H1 (cell line): Measurements from ENCODE around the gene ADIPOR2. TPM values are rescaled to one million over a fixed set of nuclear protein-coding genes. Genes with fewer than 3 reads are reported as not detected.

Experiments used
- ASH2L ChIP-seq: fragments of 200-600, 300-600 bp; sonication (generic); IDR thresholded peaks from one replicate; pipeline ENCODE4 v1.7.1; 2017; ENCODE audit warnings: low read length
- BACH1 ChIP-seq: IDR thresholded peaks from 2 replicates; pipeline ENCODE4 v1.6.1; 2012; ENCODE audit warnings: low read length, improper control_type of control experiment
- BCL11A ChIP-seq, 2 experiments: IDR thresholded peaks; one replicate each; pipeline ENCODE4 v1.6.1; 2011; ENCODE audit warnings: low read depth in 2 of 2, low read length in 2 of 2, mild to moderate bottlenecking in 2 of 2
- BRCA1 ChIP-seq: IDR thresholded peaks from 2 replicates; pipeline ENCODE4 v1.6.1; 2012; ENCODE audit warnings: low read depth, low read length, improper control_type of control experiment
- CHD2 ChIP-seq: IDR thresholded peaks from 2 replicates; pipeline ENCODE4 v1.6.1; 2012; ENCODE audit warnings: low read length, improper control_type of control experiment
- CHD7 ChIP-seq: fragments of 300-600 bp; sonication (generic); IDR thresholded peaks from 2 replicates; pipeline ENCODE4 v1.7.1; 2012; ENCODE audit warnings: low read length, moderate library complexity, mild to moderate bottlenecking, inconsistent platforms; ENCODE audit not compliant: insufficient replicate concordance
- JUND ChIP-seq: IDR thresholded peaks from 2 replicates; pipeline ENCODE4 v1.6.1; 2011; ENCODE audit warnings: mild to moderate bottlenecking, improper control_type of control experiment, low read length
- RFX5 ChIP-seq: IDR thresholded peaks from 2 replicates; pipeline ENCODE4 v1.6.1; 2011; ENCODE audit warnings: low read depth, low read length, improper control_type of control experiment, borderline replicate concordance
- TCF12 ChIP-seq: IDR thresholded peaks from 2 replicates; pipeline ENCODE4 v1.6.1; 2011; ENCODE audit warnings: low read depth, mild to moderate bottlenecking, low read length
- YY1 ChIP-seq: IDR thresholded peaks from 2 replicates; pipeline ENCODE4 v1.6.1; 2011; ENCODE audit warnings: low read depth, mild to moderate bottlenecking, low read length
- polyA plus RNA-seq, 7 experiments: library from polyadenylated mRNA; depleted of rRNA in 3 of 7; stranded (reverse) in 5 of 7; unstranded in 2 of 7; fragments of >200 nt in 5 of 7; fragments of 200-250 nt in 2 of 7; gene quantifications; 1 replicate in 5 of 7; 2 replicates in 1 of 7; 4 replicates in 1 of 7; pipeline versions ENCODE4 v1.2.1 to v1.2.3, GENCODE V29; 2011 to 2013; ENCODE audit warnings: missing spikeins in 2 of 7, mixed read lengths in 2 of 7
- total RNA-seq: library from RNA; stranded (reverse); fragmentation: NEBNext Ultra II Directional; extraction: Animal tissue kit (Norgen Biotek cat#: 25700); gene quantifications from 2 replicates; pipeline ENCODE4 v1.2.1, GENCODE V29; 2021

The ADIPOR2 gene
- total and polyA plus RNA-seq, 2 of the 8 experiments (the other 6 are each of a cell fraction or from before 2014, with no cell fraction given), result 17.5 to 50.8 TPM

GRCh38 chr12:1692895-1693610 lies 2.2 kb downstream of the ADIPOR2 start (continued):
- no peak for TF ChIP-seq CHD7
- TF ChIP-seq BRCA1, result no peak
- TF ChIP-seq YY1, result no peak
- TF ChIP-seq TCF12, result no peak
- no peak for TF ChIP-seq CHD2
- no peak for TF ChIP-seq JUND
- no peak for TF ChIP-seq RFX5
- no peak for TF ChIP-seq BCL11A (IDR thresholded peaks at IDR 0.05; ENCODE audit: low read depth in 2 of 2, low read length in 2 of 2)
- no peak for TF ChIP-seq BACH1
- TF ChIP-seq ASH2L, result no peak
